B cell (primary cell): ENCODE data around the gene SAMD4B. TPM values are rescaled to one million over a fixed set of nuclear protein-coding genes. Genes with fewer than 3 reads are reported as not detected.

Experiments used
- ATAC-seq: fragments of 200-7000 bp; cut with Tn5 transposase; one replicate; pipeline ENCODE4 v1.10.0; 2021; ENCODE audit warnings: low read depth, mild to moderate bottlenecking, moderate number of reproducible peaks, moderate library complexity
- CTCF ChIA-PET: fragments of 350-600 bp; sonication (Branson Sonifier 250); formaldehyde crosslinking; loops from one replicate; lab custom pipeline; 2021; ENCODE audit warnings: antibody characterized with exemption, inconsistent platforms; lab: Charles Lee
- POLR2A ChIA-PET: fragments of 350-600 bp; sonication (Branson Sonifier 250); formaldehyde crosslinking; loops from one replicate; lab custom pipeline; 2021; ENCODE audit warnings: antibody characterized with exemption; lab: Charles Lee
- DNase-seq: peaks from one replicate; pipeline ENCODE4 v3.0.0; 2013
- H2AFZ ChIP-seq: 2 replicates; pipeline ENCODE4 v1.6.1; 2012; ENCODE audit warnings: mild to moderate bottlenecking, low read depth, low read length; ENCODE audit not compliant: insufficient read depth, poor library complexity, severe bottlenecking
- H3K27ac ChIP-seq, 2 donors: 1 replicate in 1 of 2; 2 replicates in 1 of 2; pipeline ENCODE4 v1.5.1; 2012 to 2013; ENCODE audit warnings: low read length in 2 of 2, mild to moderate bottlenecking in 2 of 2, moderate library complexity in 1 of 2
- H3K27me3 ChIP-seq, 4 experiments: fragments of 200-600 bp in 1 of 4; sonication (generic) in 1 of 4; replicated peaks in 1 of 4; 1 replicate in 2 of 4; 2 replicates in 2 of 4; pipeline versions ENCODE4 v1.6.1 to v1.7.0; 2013 to 2016; ENCODE audit warnings: low read length in 3 of 4, mild to moderate bottlenecking in 2 of 4, mixed read lengths in 1 of 4, moderate library complexity in 1 of 4; ENCODE audit not compliant: insufficient read depth in 4 of 4, control insufficient read depth in 3 of 4; ENCODE audit errors: control extremely low read depth in 1 of 4
- H3K36me3 ChIP-seq, 2 experiments: replicated peaks in 1 of 2; 1 replicate in 1 of 2; 2 replicates in 1 of 2; pipeline versions ENCODE4 v1.6.1 to v1.7.1; 2013; ENCODE audit warnings: low read length in 1 of 2; ENCODE audit not compliant: insufficient read depth in 2 of 2, control insufficient read depth in 1 of 2; ENCODE audit errors: control extremely low read depth in 1 of 2, extremely low read depth in 1 of 2
- H3K4me1 ChIP-seq, 2 donors: fragments of 200-600 bp in 1 of 2; sonication (generic) in 1 of 2; 1 replicate in 1 of 2; 2 replicates in 1 of 2; pipeline versions ENCODE4 v1.5.1 to v1.6.1; 2013 to 2017; ENCODE audit warnings: low read length in 2 of 2; ENCODE audit not compliant: control insufficient read depth in 2 of 2, insufficient read depth in 2 of 2
- H3K4me2 ChIP-seq: replicated peaks from 2 replicates; pipeline ENCODE3; 2012; ENCODE audit warnings: mild to moderate bottlenecking, low read depth, low read length; ENCODE audit not compliant: poor library complexity, severe bottlenecking
- H3K4me3 ChIP-seq, 5 experiments: fragments of 200-600 bp in 1 of 5; sonication (generic) in 1 of 5; 1 replicate in 3 of 5; 2 replicates in 2 of 5; pipeline versions ENCODE4 v1.5.1 to v1.7.0; 2011 to 2016; ENCODE audit warnings: low read length in 4 of 5, mild to moderate bottlenecking in 4 of 5, low read depth in 2 of 5, control low read depth in 1 of 5, moderate library complexity in 1 of 5; ENCODE audit not compliant: insufficient read depth in 1 of 5; ENCODE audit errors: control extremely low read depth in 1 of 5, extremely low read depth in 1 of 5
- H3K79me2 ChIP-seq: fragments of 200-600 bp; sonication (generic); one replicate; pipeline ENCODE4 v1.6.0; 2016; ENCODE audit warnings: low read length; ENCODE audit not compliant: control insufficient read depth, insufficient read depth
- H3K9ac ChIP-seq: fragments of 200-600 bp; sonication (generic); 2 replicates; pipeline ENCODE4 v1.6.1; 2017; ENCODE audit warnings: mild to moderate bottlenecking, low read length, moderate library complexity
- H3K9me3 ChIP-seq, 3 donors: one replicate each; pipeline versions ENCODE4 v1.6.1 to v1.7.1; 2013; ENCODE audit warnings: low read length in 2 of 3; ENCODE audit not compliant: control insufficient read depth in 2 of 3, insufficient read depth in 1 of 3; ENCODE audit errors: control extremely low read depth in 1 of 3
- H4K20me1 ChIP-seq: 2 replicates; pipeline ENCODE4 v1.6.0; 2012; ENCODE audit warnings: mild to moderate bottlenecking, low read length; ENCODE audit not compliant: insufficient read depth, control insufficient read depth, poor library complexity, severe bottlenecking
- H3K27ac Mint-ChIP-seq: one replicate; pipeline ENCODE4 v1.8.0; 2021; ENCODE audit warnings: mixed read lengths
- H3K27me3 Mint-ChIP-seq: one replicate; pipeline ENCODE4 v1.8.0; 2021; ENCODE audit warnings: mixed read lengths
- H3K4me1 Mint-ChIP-seq: one replicate; pipeline ENCODE4 v1.8.0; 2021; ENCODE audit warnings: mixed read lengths
- H3K4me3 Mint-ChIP-seq: one replicate; pipeline ENCODE4 v1.8.0; 2021; ENCODE audit warnings: mixed read lengths
- H3K9me3 Mint-ChIP-seq: one replicate; pipeline ENCODE4 v1.8.0; 2022; ENCODE audit warnings: mixed read lengths; ENCODE audit not compliant: insufficient read depth
- EZH2 ChIP-seq: IDR thresholded peaks from 2 replicates; pipeline ENCODE4 v1.6.1; 2012; ENCODE audit warnings: borderline replicate concordance, low read depth, mild to moderate bottlenecking, moderate library complexity, low read length; ENCODE audit not compliant: insufficient read depth, poor library complexity, severe bottlenecking
- WGBS: methylation state at CpG from one replicate; pipeline ENCODE4 v1.1.5; 2013; ENCODE audit warnings: missing lambda C conversion rate; ENCODE audit not compliant: insufficient coverage; 5-methylcytosine and 5-hydroxymethylcytosine counted together
- intact Hi-C: fragments of 100-400 bp; cut with micrococcal nuclease; formaldehyde crosslinking; loops from one replicate; pipeline ENCODE4 v1.10.0; 2022
- polyA plus RNA-seq: library from polyadenylated mRNA; depleted of rRNA; stranded (reverse); fragments of >200 nt; gene quantifications from 2 replicates; pipeline ENCODE4 v1.2.3, GENCODE V29; 2012
- total RNA-seq, 2 donors: library from RNA; stranded (reverse); fragments of 120-200 nt in 1 of 2; gene quantifications; 1 replicate in 1 of 2; 2 replicates in 1 of 2; pipeline versions ENCODE4 v1.2.3 to v1.2.4, GENCODE V29; 2013 to 2022
- TF ChIP-seq, protein P1 (sequence below): fragments of 200-600 bp; IDR thresholded peaks from one replicate; pipeline ENCODE4 v1.8.0; 2022; ENCODE audit warnings: antibody characterized with exemption, mild to moderate bottlenecking

Gene SAMD4B
- total and polyA plus RNA-seq, 2 donors (not counting 1 experiment from before 2014, with no cell fraction given): 87.3 to 90.0 TPM

DNA sequence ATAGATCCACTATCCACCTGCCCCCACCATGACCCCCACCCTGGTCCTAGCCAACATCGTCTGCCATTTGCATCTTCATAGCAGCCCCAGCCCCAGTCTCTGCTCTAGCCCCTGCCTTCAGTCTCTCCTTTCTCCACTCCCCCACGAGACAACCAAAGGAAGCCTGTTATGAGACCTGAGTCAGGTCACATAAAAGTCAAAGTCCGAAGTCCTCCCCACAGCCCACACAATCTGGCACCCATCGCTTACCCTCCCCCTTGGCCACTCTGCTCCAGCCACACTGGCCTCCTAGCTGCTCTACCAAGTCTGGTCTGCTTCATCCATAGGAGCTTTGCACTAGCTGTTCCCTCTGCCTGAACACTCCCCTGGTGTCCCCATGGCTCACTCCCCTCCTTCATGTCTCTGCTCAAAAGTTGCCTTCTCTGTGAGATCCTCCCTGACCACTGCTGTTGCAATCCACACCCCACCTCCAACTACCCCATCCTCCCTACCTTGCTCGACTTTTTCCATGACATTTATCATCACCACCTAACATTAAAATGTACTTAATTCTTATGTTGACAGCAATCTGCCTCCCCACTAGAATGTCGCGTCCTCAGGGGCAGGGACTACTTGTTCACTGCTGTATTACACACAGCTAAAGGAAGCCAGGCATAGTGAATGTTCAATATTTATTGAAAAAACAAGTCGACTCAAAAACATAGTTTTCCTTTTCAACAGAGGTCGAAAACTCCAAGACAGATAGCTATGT lies 69.0 kb downstream of the SAMD4B start:
- Histone ChIP-seq H4K20me1 (peaks cover 28% of the 10 kb centered on the region), H3K4me1 (peaks cover 24 to 40% of the 10 kb centered on the region in 2 donors), H2AFZ (no peak overlapping the region), H3K27me3 (no peaks in the 10 kb centered on the region), H3K36me3 (peaks cover 0 to 24% of the 10 kb centered on the region in 2 experiments), H3K9ac (peak overlapping the region; percentile 99), H3K9me3 (peaks cover 0 to 2% (median 0%) of the 10 kb centered on the region in 3 donors), H3K4me2 (peak overlapping the region; percentile 100), H3K27ac (peak overlapping the region; percentile 100), H3K79me2 (peaks cover 36% of the 10 kb centered on the region), H3K4me3 (peak overlapping the region; percentile 56 to 99 (median 95))
- Mint-ChIP-seq H3K4me1 (peaks cover 49% of the 10 kb centered on the region), H3K27me3 (no peaks in the 10 kb centered on the region), H3K4me3 (peak overlapping the region; percentile 94), H3K9me3 (no peaks in the 10 kb centered on the region), H3K27ac (peak overlapping the region; percentile 99)
- ATAC-seq: no peak
- no peak for DNase-seq
- POLR2A ChIA-PET: interaction anchor here (1.2 to 2.5 kb wide), 6 partner anchors 9 to 75 kb away, joined by 3 to 74 read pairs (median 23); partner anchors contain the start of genes GMFG, MED29, PAF1 and RPS16
- 51% methylated on average over 5 of the region's 9 CpGs for WGBS
- intact Hi-C loops: loop anchor here (1.0 to 5.0 kb wide), 3 partner anchors 14 to 1366 kb away; partner anchors contain the start of genes EIF3K, MAP4K1, MIA and RAB4B
- TF ChIP-seq EZH2: no peak
- TF ChIP-seq, protein P1, sequence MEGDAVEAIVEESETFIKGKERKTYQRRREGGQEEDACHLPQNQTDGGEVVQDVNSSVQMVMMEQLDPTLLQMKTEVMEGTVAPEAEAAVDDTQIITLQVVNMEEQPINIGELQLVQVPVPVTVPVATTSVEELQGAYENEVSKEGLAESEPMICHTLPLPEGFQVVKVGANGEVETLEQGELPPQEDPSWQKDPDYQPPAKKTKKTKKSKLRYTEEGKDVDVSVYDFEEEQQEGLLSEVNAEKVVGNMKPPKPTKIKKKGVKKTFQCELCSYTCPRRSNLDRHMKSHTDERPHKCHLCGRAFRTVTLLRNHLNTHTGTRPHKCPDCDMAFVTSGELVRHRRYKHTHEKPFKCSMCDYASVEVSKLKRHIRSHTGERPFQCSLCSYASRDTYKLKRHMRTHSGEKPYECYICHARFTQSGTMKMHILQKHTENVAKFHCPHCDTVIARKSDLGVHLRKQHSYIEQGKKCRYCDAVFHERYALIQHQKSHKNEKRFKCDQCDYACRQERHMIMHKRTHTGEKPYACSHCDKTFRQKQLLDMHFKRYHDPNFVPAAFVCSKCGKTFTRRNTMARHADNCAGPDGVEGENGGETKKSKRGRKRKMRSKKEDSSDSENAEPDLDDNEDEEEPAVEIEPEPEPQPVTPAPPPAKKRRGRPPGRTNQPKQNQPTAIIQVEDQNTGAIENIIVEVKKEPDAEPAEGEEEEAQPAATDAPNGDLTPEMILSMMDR: no peak
- CTCF ChIA-PET: interaction anchor here (0.7 to 2.3 kb wide), 20 partner anchors 8 to 292 kb away, joined by 3 to 260 read pairs (median 4); partner anchors contain the start of genes EID2B, MED29, PAF1 and RPS16
